PFSK-1 (cell line): ENCODE measurements around the gene NFIB.

Experiments used
- FOXP2 ChIP-seq: optimal IDR thresholded peaks from 2 replicates; pipeline ENCODE3; 2011; ENCODE audit warnings: borderline replicate concordance, control low read depth, inconsistent platforms; ENCODE audit not compliant: insufficient read depth; ENCODE audit errors: extremely low read length, extremely low read depth
- POLR2AphosphoS5 ChIP-seq: IDR thresholded peaks from 2 replicates; pipeline ENCODE4 v1.6.1; 2012; ENCODE audit warnings: low read depth, mild to moderate bottlenecking, control low read depth, low read length, moderate library complexity
- REST ChIP-seq, 2 experiments: IDR thresholded peaks; 2 replicates each; pipeline versions ENCODE4 v1.6.1 to v1.8.0; 2011 to 2012; ENCODE audit warnings: low read depth in 2 of 2, low read length in 2 of 2, control low read depth in 1 of 2, inconsistent platforms in 1 of 2, mild to moderate bottlenecking in 1 of 2, moderate library complexity in 1 of 2; ENCODE audit not compliant: insufficient read depth in 1 of 2
- SIN3A ChIP-seq: IDR thresholded peaks from 2 replicates; pipeline ENCODE4 v1.6.1; 2012; ENCODE audit warnings: mild to moderate bottlenecking, low read length, moderate library complexity, borderline replicate concordance; ENCODE audit not compliant: insufficient read depth
- TAF1 ChIP-seq: IDR thresholded peaks from 2 replicates; pipeline ENCODE4 v1.6.1; 2012; ENCODE audit warnings: low read length, control low read depth, borderline replicate concordance; ENCODE audit not compliant: insufficient read depth

The NFIB gene

GRCh38 chr9:14180093-14180959 lies 133.6 kb downstream of the NFIB start:
- TF ChIP-seq FOXP2 (no peak), TAF1 (no peak), POLR2AphosphoS5 (no peak), REST (IDR thresholded peaks at IDR 0.05; ENCODE audit: insufficient read depth in 1 of 2, low read depth in 2 of 2, low read length in 2 of 2) (no peak), SIN3A (no peak)

GRCh38 chr9:14179449-14179848 lies 134.5 kb downstream of the NFIB start:
- no peak for TF ChIP-seq TAF1
- no peak for TF ChIP-seq REST (IDR thresholded peaks at IDR 0.05; ENCODE audit: insufficient read depth in 1 of 2, low read depth in 2 of 2, low read length in 2 of 2)
- no peak for TF ChIP-seq POLR2AphosphoS5
- TF ChIP-seq SIN3A, result no peak
- no peak for TF ChIP-seq FOXP2

- TF ChIP-seq TAF1 (no peak), SIN3A (no peak), POLR2AphosphoS5 (no peak), REST (IDR thresholded peaks at IDR 0.05; ENCODE audit: insufficient read depth in 1 of 2, low read depth in 2 of 2, low read length in 2 of 2) (no peak), FOXP2 (no peak)
Measured at GRCh38 chr9:14175778-14176177, 138.2 kb downstream of the NFIB start.

DNA sequence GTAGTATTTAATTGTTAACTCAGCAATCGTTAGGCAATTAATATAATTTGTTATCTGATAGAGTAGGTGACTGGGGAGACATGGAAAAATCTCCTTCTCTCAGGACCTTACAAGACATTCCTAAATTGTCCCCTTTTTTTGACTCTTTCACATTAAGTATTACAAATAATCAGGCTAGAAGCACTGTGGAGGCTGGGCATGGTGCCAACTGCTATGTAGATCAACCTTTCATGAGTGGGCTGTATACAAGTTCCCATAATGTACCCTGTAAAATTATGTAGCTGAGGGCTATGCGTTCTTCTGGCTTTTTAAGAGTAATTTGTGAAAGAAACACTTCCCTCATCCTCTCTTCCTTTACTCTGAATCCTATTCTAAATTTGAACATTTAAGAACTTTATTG lies 140.2 kb downstream of the NFIB start:
- TF ChIP-seq SIN3A, result no peak
- TF ChIP-seq POLR2AphosphoS5, result no peak
- TF ChIP-seq FOXP2, result no peak

DNA sequence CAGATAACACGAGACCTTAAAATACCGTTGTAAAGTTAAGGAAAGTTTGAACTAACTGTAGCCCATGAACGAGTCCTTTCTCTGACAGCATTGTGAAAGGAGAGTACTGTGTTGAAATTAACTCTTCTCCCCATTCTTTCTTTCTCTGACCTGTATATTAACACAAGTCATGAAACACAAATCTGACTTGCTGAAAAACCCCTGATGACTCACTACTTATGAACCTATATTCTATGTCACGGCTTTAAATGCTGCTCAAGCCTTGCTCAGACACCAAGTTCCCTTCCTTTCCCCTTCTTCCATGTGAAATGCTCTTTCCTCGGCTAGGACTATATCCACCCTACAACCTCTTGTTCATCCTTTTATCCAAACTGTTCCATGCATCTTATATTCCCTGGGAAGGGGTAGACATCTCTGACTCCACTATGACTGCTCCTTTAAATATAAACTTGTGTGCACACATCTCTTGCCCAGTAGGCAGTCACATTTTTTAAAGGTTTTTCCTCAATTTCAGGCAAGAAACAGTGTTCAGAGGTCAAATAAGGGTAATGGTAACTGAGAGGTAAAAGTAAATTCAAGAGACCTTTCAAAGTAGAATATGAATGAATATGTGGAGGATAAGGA lies 142.9 kb downstream of the NFIB start:
- TF ChIP-seq POLR2AphosphoS5 (no peak), TAF1 (no peak), SIN3A (no peak), REST (IDR thresholded peaks at IDR 0.05; ENCODE audit: insufficient read depth in 1 of 2, low read depth in 2 of 2, low read length in 2 of 2) (no peak), FOXP2 (no peak)
